NT2/D1 (cell line): ENCODE data around the gene CYP2A6.

Experiments used
- SUZ12 ChIP-seq: IDR thresholded peaks from 2 replicates; pipeline ENCODE4 v1.6.1; 2011; ENCODE audit not compliant: insufficient read length, insufficient read depth; ENCODE audit errors: extremely low read depth
- YY1 ChIP-seq: IDR thresholded peaks from 2 replicates; pipeline ENCODE4 v1.6.1; 2011; ENCODE audit not compliant: insufficient read length, insufficient read depth
- ZNF274 ChIP-seq: IDR thresholded peaks from 2 replicates; pipeline ENCODE4 v1.6.1; 2011; ENCODE audit warnings: mild to moderate bottlenecking, low read depth, low read length

DNA sequence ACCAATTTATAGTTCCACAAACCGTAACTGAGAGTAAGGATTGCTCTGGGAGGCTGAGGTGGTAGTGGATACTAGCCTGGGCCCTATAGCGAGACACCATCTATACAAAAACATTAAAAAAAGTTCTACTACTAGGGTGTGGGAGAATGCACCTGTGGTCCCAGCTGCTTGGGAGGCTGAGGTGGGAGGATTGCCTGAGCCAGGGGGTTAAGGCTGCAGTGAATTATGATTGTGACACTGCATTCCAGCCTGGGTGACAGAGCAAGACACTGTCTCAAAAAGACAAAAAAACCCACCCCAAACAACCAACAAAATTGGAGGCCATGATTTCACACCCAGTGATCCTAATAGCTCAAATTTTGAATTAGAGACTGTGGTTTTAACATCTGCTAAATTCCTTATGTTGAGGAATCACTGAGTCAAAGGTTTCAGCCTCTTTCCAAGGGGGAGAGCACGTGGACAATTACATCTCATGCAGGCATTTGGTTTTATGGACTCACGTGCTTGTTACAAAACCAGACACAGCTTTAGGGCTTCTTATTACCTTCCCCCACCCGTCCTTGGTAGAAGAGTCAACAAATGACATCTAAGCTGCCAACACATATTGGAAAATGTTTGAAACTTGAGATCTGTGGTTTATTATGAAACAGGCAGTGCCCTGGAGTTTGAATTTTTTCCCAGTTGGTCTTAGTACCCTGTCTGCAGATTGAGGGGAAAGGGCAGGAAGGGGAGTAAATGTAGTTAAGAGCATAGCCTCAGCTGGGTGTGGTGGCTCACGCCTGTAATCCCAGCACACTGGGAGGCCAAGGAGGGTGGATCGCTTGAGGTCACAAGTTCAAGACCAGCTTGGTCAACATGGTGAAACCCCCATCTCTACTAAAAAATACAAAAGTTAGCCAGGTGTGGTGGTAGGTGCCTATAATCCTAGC, 18.5 kb downstream of the CYP2A6 start:
- TF ChIP-seq ZNF274 (no peak), YY1 (no peak), SUZ12 (no peak)
